Hepatocyte (in vitro differentiated cells): ENCODE results near the gene KDF1.

Experiments used
- EZH2 ChIP-seq: fragments of 200-600 bp; sonication (generic); IDR thresholded peaks from 2 replicates; pipeline ENCODE4 v1.6.1; 2016; ENCODE audit warnings: antibody characterized with exemption, mild to moderate bottlenecking, borderline replicate concordance
- EZH2phosphoT487 ChIP-seq: fragments of 200-600 bp; sonication (generic); IDR thresholded peaks from one replicate; pipeline ENCODE4 v1.6.1; 2018; ENCODE audit warnings: antibody characterized with exemption, mild to moderate bottlenecking, low read depth, moderate library complexity; ENCODE audit not compliant: unreplicated experiment, severe bottlenecking
- TF ChIP-seq, protein P1 (sequence below): fragments of 200-600 bp; sonication (generic); IDR thresholded peaks from 2 replicates; pipeline ENCODE4 v1.5.1; 2016; ENCODE audit warnings: antibody characterized with exemption, mild to moderate bottlenecking; ENCODE audit not compliant: poor library complexity

DNA sequence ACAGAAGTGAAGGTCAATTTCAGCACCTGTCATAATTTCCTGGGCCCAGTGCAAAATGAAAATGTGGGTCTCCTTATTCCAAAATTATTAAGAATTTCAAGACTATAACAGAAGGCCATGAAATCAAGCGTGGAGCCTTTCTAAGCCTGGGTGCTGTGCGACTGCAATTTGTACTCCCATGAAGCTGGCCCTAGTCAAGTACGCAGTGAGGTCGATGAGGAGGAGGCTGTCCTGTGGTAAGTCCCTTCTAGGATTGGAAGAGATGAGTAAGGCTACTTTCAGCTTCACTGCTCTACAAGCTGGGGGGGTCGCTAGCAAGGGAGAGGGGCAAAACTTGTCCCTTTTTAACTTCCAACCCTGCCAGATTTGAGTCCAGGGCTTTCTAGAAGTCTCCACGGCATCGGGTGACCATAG is 39.1 kb downstream of the KDF1 start:
- TF ChIP-seq, protein P1, sequence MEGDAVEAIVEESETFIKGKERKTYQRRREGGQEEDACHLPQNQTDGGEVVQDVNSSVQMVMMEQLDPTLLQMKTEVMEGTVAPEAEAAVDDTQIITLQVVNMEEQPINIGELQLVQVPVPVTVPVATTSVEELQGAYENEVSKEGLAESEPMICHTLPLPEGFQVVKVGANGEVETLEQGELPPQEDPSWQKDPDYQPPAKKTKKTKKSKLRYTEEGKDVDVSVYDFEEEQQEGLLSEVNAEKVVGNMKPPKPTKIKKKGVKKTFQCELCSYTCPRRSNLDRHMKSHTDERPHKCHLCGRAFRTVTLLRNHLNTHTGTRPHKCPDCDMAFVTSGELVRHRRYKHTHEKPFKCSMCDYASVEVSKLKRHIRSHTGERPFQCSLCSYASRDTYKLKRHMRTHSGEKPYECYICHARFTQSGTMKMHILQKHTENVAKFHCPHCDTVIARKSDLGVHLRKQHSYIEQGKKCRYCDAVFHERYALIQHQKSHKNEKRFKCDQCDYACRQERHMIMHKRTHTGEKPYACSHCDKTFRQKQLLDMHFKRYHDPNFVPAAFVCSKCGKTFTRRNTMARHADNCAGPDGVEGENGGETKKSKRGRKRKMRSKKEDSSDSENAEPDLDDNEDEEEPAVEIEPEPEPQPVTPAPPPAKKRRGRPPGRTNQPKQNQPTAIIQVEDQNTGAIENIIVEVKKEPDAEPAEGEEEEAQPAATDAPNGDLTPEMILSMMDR, result no peak
- TF ChIP-seq EZH2 (no peak), EZH2phosphoT487 (no peak)
